Measurements from ENCODE around the gene FAM120B. TPM values are rescaled to one million over a fixed set of nuclear protein-coding genes. Genes with fewer than 3 reads are reported as not detected.

FAM120B gene
- total RNA-seq, 1 experiment from 2014 or later, result 15.2 TPM

DNA sequence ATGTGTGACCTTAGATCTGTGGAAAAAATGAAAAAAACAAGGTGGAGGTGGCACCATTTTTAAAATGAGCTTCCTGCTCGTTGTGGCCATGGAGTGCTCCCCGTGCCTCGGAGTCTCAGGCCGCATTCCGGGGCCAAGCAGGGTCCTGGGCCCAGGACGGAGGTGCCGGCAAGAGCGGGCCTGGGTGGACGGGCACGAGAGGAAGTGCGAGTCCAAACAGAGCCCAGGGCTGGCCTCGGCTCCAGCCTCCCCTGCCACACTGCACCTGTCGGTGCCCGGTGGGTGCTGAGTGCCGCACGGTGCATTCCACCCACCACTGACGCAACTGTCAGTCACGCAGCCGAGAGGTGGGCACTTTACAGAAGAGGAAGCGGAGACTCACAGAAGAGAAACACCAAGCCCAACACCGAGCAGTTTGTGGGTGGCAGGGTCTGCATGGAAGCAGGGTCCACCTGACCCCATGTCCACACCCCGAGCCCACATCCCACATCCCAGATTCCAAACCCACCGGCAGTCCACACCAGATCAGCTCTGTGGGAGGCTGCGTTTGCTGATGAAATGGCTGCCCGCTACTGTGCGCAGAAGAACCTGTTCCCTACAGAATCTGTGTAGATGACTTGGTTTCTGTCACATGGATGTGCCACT lies 148.9 kb downstream of the FAM120B start:
- TF ChIP-seq AR (CRISPR knock-in tag; IDR thresholded peaks at IDR 0.05) (no peak), PRRX2 (CRISPR knock-in tag; IDR thresholded peaks at IDR 0.05) (no peak), CREM (CRISPR knock-in tag; IDR thresholded peaks at IDR 0.05) (no peak), ATF6 (CRISPR knock-in tag; IDR thresholded peaks at IDR 0.05) (no peak), ZBTB43 (CRISPR knock-in tag; IDR thresholded peaks at IDR 0.05) (no peak), ATF1 (CRISPR knock-in tag; IDR thresholded peaks at IDR 0.05) (no peak), SMAD4 (CRISPR knock-in tag; IDR thresholded peaks at IDR 0.05) (no peak)
- Mint-ChIP-seq H3K27ac (no peak overlapping the region), H3K4me3 (no peak overlapping the region), H3K36me3 (no peaks in the 10 kb centered on the region), H3K9me3 (no peaks in the 10 kb centered on the region), H3K27me3 (ENCODE audit: low read depth) (no peaks in the 10 kb centered on the region), H3K4me1 (peaks cover 4% of the 10 kb centered on the region; the same call in 1 of the 2 replicates)
- POLR2A ChIA-PET, result no interaction called here
- CTCF ChIA-PET, result interaction anchor here (1.3 kb wide), 1 partner anchor 7 kb away, joined by 3 read pairs; no protein-coding TSS in a partner anchor
- DNase-seq (ENCODE audit: low spot score) (no peak), ATAC-seq (no peak)

GRCh38 chr6:170456334-170456733 lies 149.8 kb downstream of the FAM120B start:
- H3K4me1 Mint-ChIP-seq, result peaks cover 4% of the 10 kb centered on the region; the same call in 1 of the 2 replicates
- TF ChIP-seq ZNF671 (CRISPR knock-in tag; IDR thresholded peaks at IDR 0.05), result no peak
- TF ChIP-seq MAX (CRISPR knock-in tag; IDR thresholded peaks at IDR 0.05), result no peak
- no peak for TF ChIP-seq ZNF416 (CRISPR knock-in tag; IDR thresholded peaks at IDR 0.05)
- TF ChIP-seq, protein P1, sequence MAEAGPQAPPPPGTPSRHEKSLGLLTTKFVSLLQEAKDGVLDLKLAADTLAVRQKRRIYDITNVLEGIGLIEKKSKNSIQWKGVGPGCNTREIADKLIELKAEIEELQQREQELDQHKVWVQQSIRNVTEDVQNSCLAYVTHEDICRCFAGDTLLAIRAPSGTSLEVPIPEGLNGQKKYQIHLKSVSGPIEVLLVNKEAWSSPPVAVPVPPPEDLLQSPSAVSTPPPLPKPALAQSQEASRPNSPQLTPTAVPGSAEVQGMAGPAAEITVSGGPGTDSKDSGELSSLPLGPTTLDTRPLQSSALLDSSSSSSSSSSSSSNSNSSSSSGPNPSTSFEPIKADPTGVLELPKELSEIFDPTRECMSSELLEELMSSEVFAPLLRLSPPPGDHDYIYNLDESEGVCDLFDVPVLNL (CRISPR knock-in tag; IDR thresholded peaks at IDR 0.05; ENCODE audit: borderline replicate concordance, low read depth), result no peak
- TF ChIP-seq, protein P2, sequence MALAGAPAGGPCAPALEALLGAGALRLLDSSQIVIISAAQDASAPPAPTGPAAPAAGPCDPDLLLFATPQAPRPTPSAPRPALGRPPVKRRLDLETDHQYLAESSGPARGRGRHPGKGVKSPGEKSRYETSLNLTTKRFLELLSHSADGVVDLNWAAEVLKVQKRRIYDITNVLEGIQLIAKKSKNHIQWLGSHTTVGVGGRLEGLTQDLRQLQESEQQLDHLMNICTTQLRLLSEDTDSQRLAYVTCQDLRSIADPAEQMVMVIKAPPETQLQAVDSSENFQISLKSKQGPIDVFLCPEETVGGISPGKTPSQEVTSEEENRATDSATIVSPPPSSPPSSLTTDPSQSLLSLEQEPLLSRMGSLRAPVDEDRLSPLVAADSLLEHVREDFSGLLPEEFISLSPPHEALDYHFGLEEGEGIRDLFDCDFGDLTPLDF (CRISPR knock-in tag; IDR thresholded peaks at IDR 0.05), result no peak
- TF ChIP-seq ZNF317 (CRISPR knock-in tag; IDR thresholded peaks at IDR 0.05; ENCODE audit: borderline replicate concordance, low read depth), result no peak
- no peak for TF ChIP-seq ZNF138 (CRISPR knock-in tag; conservative IDR thresholded peaks at IDR 0.05)
- TF ChIP-seq, protein P3, sequence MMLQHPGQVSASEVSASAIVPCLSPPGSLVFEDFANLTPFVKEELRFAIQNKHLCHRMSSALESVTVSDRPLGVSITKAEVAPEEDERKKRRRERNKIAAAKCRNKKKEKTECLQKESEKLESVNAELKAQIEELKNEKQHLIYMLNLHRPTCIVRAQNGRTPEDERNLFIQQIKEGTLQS (CRISPR knock-in tag; conservative IDR thresholded peaks at IDR 0.05), result no peak
- H3K36me3 Mint-ChIP-seq, result no peaks in the 10 kb centered on the region
- no peak for DNase-seq (ENCODE audit: low spot score)
- H3K27ac Mint-ChIP-seq, result no peak overlapping the region
- no peaks in the 10 kb centered on the region for H3K9me3 Mint-ChIP-seq
- no peaks in the 10 kb centered on the region for H3K27me3 Mint-ChIP-seq (ENCODE audit: low read depth)
- ChIA-PET CTCF (no interaction called here), POLR2A (no interaction called here)
- no peak overlapping the region for H3K4me3 Mint-ChIP-seq
- ATAC-seq, result no peak

Small RNA genes lying within 50 kb of the gene (microRNA-seq; reads per million reads assigned to microRNA genes)
- not detected for gene MIR4644 (ENCODE audit: borderline number of aligned reads)

Other genes with a start within 250 kb of the FAM120B start
- 20.6 to 25.3 TPM (median 20.7 TPM) in 3 replicates for gene DLL1, start 15.7 kb upstream of the FAM120B start, total RNA-seq (2021)
- 199 to 215 TPM (median 209 TPM) in 3 replicates for gene PSMB1, start 246.5 kb downstream of the FAM120B start, total RNA-seq (2021)
- 20.2 to 20.9 TPM (median 20.6 TPM) in 3 replicates for gene TBP, start 247.6 kb downstream of the FAM120B start, total RNA-seq (2021)

Measured in WTC11 (cell line).